Prostate gland (tissue), 2 donors: ENCODE measurements around the gene C1QL2. TPM values are rescaled to one million over a fixed set of nuclear protein-coding genes. Genes with fewer than 3 reads are reported as not detected.

ENCODE experiments used
- DNase-seq: peaks from one replicate; pipeline ENCODE4 v3.0.0-alpha.2; 2019; ENCODE audit warnings: low spot score
- H3K27ac ChIP-seq, 2 donors: fragments of 200-600 bp; sonication (generic); 2 replicates each; pipeline ENCODE4 v1.5.1; 2017 to 2019
- H3K27me3 ChIP-seq: fragments of 200-600 bp; sonication (generic); replicated peaks from 2 replicates; pipeline ENCODE4 v1.5.1; 2019; ENCODE audit not compliant: insufficient read depth
- H3K36me3 ChIP-seq, 2 donors: fragments of 200-600 bp; sonication (generic); 1 replicate in 1 of 2; 2 replicates in 1 of 2; pipeline versions ENCODE4 v1.5.1 to v1.8.1; 2017 to 2019
- H3K4me1 ChIP-seq: fragments of 200-600 bp; sonication (generic); replicated peaks from 2 replicates; pipeline ENCODE4 v1.5.1; 2019
- H3K4me3 ChIP-seq, 2 donors: fragments of 200-600 bp; sonication (generic); 2 replicates each; pipeline ENCODE4 v1.5.1; 2017 to 2019
- H3K9me3 ChIP-seq: fragments of 200-600 bp; sonication (generic); 2 replicates; pipeline ENCODE4 v1.5.1; 2017
- POLR2A ChIP-seq: fragments of 450-650 bp; IDR thresholded peaks from one replicate; pipeline ENCODE4 v1.6.1; 2016; ENCODE audit warnings: antibody characterized with exemption, mild to moderate bottlenecking
- POLR2AphosphoS5 ChIP-seq: sonication (generic); formaldehyde crosslinking; IDR thresholded peaks from one replicate; pipeline ENCODE4 v1.6.1; 2017; ENCODE audit warnings: antibody characterized with exemption
- WGBS: methylation state at CpG from one replicate; pipeline ENCODE4 v1.1.5; 2018; 5-methylcytosine and 5-hydroxymethylcytosine counted together
- intact Hi-C: fragments of 100-400 bp; cut with DNase I; formaldehyde crosslinking; loops from one replicate; pipeline ENCODE4 v1.14.2; 2022
- total RNA-seq, 2 donors: library from RNA; depleted of rRNA; stranded (reverse); fragments of >200 nt; gene quantifications; one replicate each; pipeline ENCODE4 v1.1.0, GENCODE V29; 2016
- TF ChIP-seq, protein P1 (sequence below), 4 experiments: fragments of 200-600 bp in 2 of 4; fragments of 450-650 bp in 2 of 4; sonication (generic) in 2 of 4; IDR thresholded peaks; 1 replicate in 3 of 4; 2 replicates in 1 of 4; pipeline ENCODE4 v1.5.1; 2016 to 2019; ENCODE audit warnings: antibody characterized with exemption in 4 of 4, mild to moderate bottlenecking in 2 of 4, moderate library complexity in 2 of 4

Gene C1QL2
- total RNA-seq, 2 donors from 2014 or later: 0.23 to 1.4 TPM

DNA sequence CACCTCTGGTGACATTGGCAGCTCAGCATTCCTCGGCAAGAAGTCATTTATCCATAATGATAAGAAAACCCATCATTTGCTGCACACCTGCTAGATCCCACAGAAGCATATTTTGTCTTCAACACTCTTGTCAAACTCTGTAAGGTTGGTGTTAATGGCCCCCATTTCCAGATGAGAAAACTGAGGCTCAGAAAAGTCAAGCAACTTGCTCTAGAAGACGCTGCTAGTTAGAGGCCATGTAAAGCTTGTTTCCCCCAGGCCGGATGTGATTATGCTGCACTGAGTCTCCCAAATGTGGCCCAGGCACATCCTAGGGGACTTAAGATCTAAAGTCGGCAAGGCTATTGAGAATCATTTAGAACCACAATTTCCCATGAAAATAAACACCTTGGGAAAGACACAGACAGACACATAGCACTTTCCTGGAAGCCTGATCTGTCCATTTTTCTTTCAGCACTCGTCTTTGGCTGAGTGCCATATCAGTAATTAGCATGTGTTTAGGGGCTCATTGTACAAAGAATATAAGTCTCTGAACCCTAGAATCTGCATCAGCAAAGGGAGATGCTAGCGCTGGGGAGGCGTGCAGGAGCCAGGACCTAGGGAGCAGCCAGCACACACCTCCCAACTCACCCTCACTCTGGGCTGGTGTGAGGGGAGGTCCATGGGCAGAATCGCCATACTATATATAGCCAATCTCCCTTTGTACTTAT lies 39.3 kb downstream of the C1QL2 start:
- no peak overlapping the region for H3K27ac ChIP-seq
- no peaks in the 10 kb centered on the region for H3K36me3 ChIP-seq
- H3K4me3 ChIP-seq: no peak overlapping the region
- TF ChIP-seq POLR2AphosphoS5 (no peak), POLR2A (no peak)
- TF ChIP-seq, protein P1, sequence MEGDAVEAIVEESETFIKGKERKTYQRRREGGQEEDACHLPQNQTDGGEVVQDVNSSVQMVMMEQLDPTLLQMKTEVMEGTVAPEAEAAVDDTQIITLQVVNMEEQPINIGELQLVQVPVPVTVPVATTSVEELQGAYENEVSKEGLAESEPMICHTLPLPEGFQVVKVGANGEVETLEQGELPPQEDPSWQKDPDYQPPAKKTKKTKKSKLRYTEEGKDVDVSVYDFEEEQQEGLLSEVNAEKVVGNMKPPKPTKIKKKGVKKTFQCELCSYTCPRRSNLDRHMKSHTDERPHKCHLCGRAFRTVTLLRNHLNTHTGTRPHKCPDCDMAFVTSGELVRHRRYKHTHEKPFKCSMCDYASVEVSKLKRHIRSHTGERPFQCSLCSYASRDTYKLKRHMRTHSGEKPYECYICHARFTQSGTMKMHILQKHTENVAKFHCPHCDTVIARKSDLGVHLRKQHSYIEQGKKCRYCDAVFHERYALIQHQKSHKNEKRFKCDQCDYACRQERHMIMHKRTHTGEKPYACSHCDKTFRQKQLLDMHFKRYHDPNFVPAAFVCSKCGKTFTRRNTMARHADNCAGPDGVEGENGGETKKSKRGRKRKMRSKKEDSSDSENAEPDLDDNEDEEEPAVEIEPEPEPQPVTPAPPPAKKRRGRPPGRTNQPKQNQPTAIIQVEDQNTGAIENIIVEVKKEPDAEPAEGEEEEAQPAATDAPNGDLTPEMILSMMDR (IDR thresholded peaks at IDR 0.05): no peak
- no peaks in the 10 kb centered on the region for H3K9me3 ChIP-seq
- WGBS: 54% methylated on average over 8 of the region's 8 CpGs
- DNase-seq: no peak
- no peaks in the 10 kb centered on the region for H3K27me3 ChIP-seq
- intact Hi-C loops: no loop called here
- no peaks in the 10 kb centered on the region for H3K4me1 ChIP-seq

DNA sequence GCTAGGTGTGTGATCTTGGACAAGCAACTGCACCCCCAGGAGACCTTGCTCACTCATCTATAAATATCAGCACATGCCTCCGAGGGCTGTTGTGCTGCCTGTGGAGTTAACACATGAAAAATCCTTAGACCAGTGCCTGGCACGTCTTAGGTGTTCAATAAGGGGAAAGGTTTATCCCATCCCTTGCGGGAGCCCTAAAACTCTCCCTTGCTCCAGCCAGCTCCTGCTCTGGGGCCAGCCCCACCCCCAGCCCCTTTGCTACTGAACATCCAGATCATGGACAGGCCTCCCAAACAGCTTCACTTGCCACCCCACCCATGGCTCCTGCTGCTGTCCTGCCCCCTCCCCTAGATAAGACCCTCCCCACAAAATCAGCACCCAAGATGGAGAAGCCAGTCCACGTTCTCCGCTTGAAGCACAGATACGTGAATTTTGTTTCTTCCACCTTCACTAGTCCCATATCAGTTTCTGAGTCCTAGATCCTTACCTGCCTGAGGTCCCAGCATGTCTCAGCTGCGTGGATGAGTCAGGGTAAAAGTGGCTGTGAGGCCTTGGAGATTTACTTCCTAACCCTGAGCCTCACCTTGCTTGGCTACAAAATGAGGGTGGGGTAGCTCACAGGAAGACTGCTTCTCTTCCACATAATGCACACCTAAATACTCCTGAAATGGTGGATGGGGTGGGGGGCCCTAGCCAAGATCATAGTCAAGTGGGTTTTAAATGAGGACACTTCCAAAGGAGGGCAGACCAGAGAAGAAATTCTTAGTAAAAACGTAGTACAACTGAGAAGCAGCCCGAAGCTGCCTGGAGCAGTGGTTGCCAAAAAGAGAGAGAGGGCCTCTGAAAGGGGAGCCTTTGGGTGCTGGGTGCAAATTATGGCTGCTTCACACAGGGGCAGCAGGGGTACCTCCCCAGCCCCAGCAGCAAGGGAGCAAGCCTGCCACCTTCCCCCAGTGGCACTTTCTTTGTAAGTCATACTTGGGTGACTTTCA lies 40.4 kb downstream of the C1QL2 start:
- H3K9me3 ChIP-seq: no peaks in the 10 kb centered on the region
- intact Hi-C loops: no loop called here
- TF ChIP-seq, protein P1 (IDR thresholded peaks at IDR 0.05): no peak
- TF ChIP-seq POLR2A (no peak), POLR2AphosphoS5 (no peak)
- no peaks in the 10 kb centered on the region for H3K27me3 ChIP-seq
- H3K4me1 ChIP-seq: no peaks in the 10 kb centered on the region
- 72% methylated on average over 9 of the region's 9 CpGs for WGBS
- no peak overlapping the region for H3K4me3 ChIP-seq
- no peaks in the 10 kb centered on the region for H3K36me3 ChIP-seq
- DNase-seq: no peak
- no peak overlapping the region for H3K27ac ChIP-seq

DNA sequence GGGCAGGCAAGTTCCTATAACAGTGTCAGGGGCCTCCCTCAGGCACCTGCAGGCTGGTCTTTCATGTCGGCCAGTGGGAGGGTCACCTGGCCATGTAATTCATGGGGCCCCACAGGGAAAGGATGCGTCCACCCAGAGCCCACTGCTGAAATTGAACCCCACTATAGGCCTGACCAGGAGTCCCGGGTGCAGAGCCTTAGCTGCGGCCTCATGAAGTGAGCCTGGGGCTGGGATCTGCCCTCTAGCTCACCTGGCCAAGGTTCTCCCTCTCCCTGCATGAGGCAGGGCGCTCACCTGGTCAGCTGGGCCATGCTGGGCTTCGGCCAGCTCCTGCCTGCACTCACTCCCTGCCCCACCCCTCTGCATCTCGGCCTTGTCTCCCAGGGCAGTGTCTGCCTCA lies 41.1 kb downstream of the C1QL2 start:
- WGBS: 77% methylated on average over 7 of the region's 7 CpGs
- DNase-seq: no peak

DNA sequence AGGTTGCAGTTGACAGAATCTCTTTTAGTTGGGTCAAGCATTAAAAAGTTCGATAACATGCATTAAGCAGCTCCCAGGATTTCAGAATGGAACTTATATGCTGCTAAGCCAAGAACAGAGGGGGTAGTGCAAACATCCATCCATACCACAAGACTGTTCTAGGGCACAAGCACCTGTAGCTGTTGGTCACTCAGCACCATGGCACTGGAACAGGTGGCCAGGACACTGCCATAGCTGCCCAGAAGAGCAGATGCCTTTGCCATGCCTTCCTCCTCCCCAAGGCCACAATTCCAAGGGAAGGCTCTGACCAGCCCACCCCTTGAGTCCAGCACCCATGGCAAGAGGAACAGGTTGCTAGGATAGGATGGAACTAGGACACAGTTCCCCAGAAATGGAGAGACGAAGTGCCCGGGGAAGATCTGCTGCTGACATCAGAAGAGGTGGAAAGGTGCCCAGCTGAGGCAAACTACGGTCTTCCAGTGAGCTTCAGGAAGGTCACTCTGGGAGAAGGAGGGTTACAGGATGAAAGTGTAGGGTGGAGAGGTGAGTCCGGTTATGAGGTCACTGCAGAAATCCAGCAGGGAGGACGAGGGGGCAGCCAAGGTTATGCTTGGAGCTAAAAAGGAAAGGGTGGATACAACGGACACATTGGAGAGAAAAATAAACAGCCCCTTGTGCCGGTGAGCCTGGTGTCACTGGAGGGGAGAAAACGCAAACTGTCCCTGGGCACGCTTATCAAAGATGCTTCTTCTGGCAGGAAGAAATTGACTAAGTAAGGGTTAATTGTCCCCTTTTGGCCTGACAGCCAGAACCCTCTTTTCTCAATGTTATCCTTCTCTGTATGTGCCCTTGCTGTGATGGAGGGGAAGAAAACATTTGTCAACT lies 41.9 kb downstream of the C1QL2 start:
- 73% methylated on average over 10 of the region's 10 CpGs for WGBS

More for the DNA sequence above, 41.1 kb downstream of the C1QL2 start:
- no peaks in the 10 kb centered on the region for H3K9me3 ChIP-seq
- intact Hi-C loops: no loop called here
- no peaks in the 10 kb centered on the region for H3K27me3 ChIP-seq
- H3K4me1 ChIP-seq: no peaks in the 10 kb centered on the region
- H3K36me3 ChIP-seq: no peaks in the 10 kb centered on the region
- H3K27ac ChIP-seq: no peak overlapping the region
- no peak overlapping the region for H3K4me3 ChIP-seq
- TF ChIP-seq POLR2AphosphoS5 (no peak), POLR2A (no peak)
- TF ChIP-seq, protein P1 (IDR thresholded peaks at IDR 0.05): no peak

More for the DNA sequence above, 41.9 kb downstream of the C1QL2 start:
- H3K27me3 ChIP-seq: no peaks in the 10 kb centered on the region
- H3K27ac ChIP-seq: no peak overlapping the region
- no peaks in the 10 kb centered on the region for H3K9me3 ChIP-seq
- intact Hi-C loops: no loop called here
- no peak for DNase-seq
- TF ChIP-seq POLR2AphosphoS5 (no peak), POLR2A (no peak)
- TF ChIP-seq, protein P1 (IDR thresholded peaks at IDR 0.05): no peak
- no peaks in the 10 kb centered on the region for H3K4me1 ChIP-seq
- no peaks in the 10 kb centered on the region for H3K36me3 ChIP-seq
- H3K4me3 ChIP-seq: no peak overlapping the region
